Right atrium auricular region (tissue), 2 donors: ENCODE results near the gene WNK2. TPM values are rescaled to one million over a fixed set of nuclear protein-coding genes. Genes with fewer than 3 reads are reported as not detected.

ENCODE experiments used
- DNase-seq: peaks from one replicate; pipeline ENCODE4 v3.0.0-alpha.2; 2019; ENCODE audit warnings: low spot score
- H3K27ac ChIP-seq, 2 donors: fragments of 200-600 bp; sonication (generic); 1 replicate in 1 of 2; 2 replicates in 1 of 2; pipeline ENCODE4 v1.5.1; 2016 to 2019
- H3K27me3 ChIP-seq, 2 donors: fragments of 200-600 bp; sonication (generic); one replicate each; pipeline versions ENCODE4 v1.5.1 to v1.6.0; 2017 to 2019
- H3K36me3 ChIP-seq: fragments of 200-600 bp; sonication (generic); one replicate; pipeline ENCODE4 v1.5.1; 2016
- H3K4me1 ChIP-seq, 2 donors: fragments of 200-600 bp; sonication (generic); one replicate each; pipeline versions ENCODE4 v1.5.1 to v1.6.0; 2017 to 2019
- H3K4me3 ChIP-seq, 2 donors: fragments of 200-600 bp; sonication (generic); 1 replicate in 1 of 2; 2 replicates in 1 of 2; pipeline ENCODE4 v1.5.1; 2017 to 2019; ENCODE audit warnings: mild to moderate bottlenecking in 1 of 2, moderate library complexity in 1 of 2
- H3K9me3 ChIP-seq, 2 donors: fragments of 200-600 bp; sonication (generic); one replicate each; pipeline ENCODE4 v1.5.1; 2019
- total RNA-seq, 2 donors: library from RNA; depleted of rRNA; stranded (reverse); fragments of >200 nt; gene quantifications; one replicate each; pipeline ENCODE4 v1.1.0, GENCODE V29; 2016
- TF ChIP-seq, protein P1 (sequence below), 2 donors: fragments of 200-600 bp; sonication (generic); IDR thresholded peaks; one replicate each; pipeline ENCODE4 v1.5.1; 2019; ENCODE audit warnings: antibody characterized with exemption in 2 of 2

WNK2 gene
- total RNA-seq, 2 donors from 2014 or later = 61.4 to 132 TPM

DNA sequence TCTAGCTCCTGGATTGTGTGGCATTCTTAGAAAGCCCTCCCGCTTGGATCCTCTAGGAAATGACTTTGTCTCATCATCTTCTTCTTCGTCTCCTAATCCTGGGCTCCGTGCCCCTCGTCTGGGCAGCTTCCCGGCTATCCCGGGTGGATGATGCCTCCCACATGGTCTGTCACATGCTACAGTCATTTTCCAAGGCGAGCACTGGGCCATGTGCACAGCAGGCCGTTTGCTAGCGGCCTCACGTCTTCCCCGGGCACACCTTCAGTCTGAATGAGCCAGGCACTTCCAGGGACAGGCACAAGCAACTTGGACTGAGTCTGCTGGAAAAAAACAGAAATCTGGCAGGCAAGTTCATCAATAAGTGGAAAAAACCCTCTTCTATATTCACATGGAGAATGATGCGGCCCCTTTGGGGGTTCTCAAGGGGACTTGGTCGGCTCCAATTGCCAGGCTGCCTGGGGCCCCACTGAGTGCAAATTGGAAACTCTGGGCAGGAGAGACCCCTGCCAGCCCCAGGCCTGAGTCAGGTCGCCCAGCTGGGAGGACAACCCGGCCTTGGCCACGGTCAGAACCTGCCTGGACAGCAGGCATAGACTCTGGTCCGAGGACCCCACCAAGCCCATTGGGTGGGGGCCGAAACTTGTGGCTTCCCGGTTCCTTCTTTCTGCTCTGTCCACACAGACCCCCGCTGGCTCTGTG is 11.1 kb upstream of the WNK2 start:
- TF ChIP-seq, protein P1, sequence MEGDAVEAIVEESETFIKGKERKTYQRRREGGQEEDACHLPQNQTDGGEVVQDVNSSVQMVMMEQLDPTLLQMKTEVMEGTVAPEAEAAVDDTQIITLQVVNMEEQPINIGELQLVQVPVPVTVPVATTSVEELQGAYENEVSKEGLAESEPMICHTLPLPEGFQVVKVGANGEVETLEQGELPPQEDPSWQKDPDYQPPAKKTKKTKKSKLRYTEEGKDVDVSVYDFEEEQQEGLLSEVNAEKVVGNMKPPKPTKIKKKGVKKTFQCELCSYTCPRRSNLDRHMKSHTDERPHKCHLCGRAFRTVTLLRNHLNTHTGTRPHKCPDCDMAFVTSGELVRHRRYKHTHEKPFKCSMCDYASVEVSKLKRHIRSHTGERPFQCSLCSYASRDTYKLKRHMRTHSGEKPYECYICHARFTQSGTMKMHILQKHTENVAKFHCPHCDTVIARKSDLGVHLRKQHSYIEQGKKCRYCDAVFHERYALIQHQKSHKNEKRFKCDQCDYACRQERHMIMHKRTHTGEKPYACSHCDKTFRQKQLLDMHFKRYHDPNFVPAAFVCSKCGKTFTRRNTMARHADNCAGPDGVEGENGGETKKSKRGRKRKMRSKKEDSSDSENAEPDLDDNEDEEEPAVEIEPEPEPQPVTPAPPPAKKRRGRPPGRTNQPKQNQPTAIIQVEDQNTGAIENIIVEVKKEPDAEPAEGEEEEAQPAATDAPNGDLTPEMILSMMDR (IDR thresholded peaks at IDR 0.05) = no peak
- no peak overlapping the region for H3K4me3 ChIP-seq
- no peak for DNase-seq
- H3K27me3 ChIP-seq = no peaks in the 10 kb centered on the region
- no peaks in the 10 kb centered on the region for H3K4me1 ChIP-seq
- H3K27ac ChIP-seq = no peak overlapping the region
- H3K9me3 ChIP-seq = no peaks in the 10 kb centered on the region
- no peaks in the 10 kb centered on the region for H3K36me3 ChIP-seq

DNA sequence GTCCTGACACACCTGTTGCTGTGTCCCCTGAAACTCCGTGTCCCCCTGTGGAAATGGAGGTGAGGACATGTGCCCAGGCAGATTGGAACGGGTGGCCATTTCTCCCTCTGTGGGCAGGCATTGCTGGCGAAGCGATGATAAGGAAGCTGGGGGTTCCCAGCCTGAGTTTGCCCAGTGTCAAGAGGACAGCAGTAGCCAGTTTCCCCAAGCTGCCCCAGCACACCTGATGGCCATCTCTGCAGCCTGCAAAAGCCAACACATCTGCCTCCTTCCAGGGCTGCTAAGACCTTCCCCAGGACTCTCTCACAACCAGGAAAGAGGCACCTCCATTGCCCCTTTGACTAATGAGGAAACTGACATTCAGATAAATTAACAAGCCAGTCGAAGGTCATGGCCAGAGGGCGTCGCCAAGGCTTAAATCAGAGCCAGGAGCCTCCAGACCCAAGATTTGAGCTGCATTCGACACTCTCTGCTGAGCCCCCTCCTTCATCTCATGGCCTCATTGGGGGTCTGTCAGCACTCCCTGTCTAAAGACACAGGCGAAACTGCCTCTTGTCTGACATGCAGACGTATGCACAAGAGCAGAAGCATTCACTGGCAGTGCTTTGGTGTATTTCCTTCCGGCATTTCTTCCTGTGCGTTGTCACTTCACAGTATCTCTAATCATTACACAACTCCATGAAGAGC is 10.4 kb upstream of the WNK2 start:
- TF ChIP-seq, protein P1 (IDR thresholded peaks at IDR 0.05) = no peak
- DNase-seq = no peak
- Histone ChIP-seq H3K27me3 (no peaks in the 10 kb centered on the region), H3K9me3 (no peaks in the 10 kb centered on the region), H3K4me3 (no peak overlapping the region), H3K27ac (no peak overlapping the region), H3K36me3 (no peaks in the 10 kb centered on the region), H3K4me1 (no peaks in the 10 kb centered on the region)

DNA sequence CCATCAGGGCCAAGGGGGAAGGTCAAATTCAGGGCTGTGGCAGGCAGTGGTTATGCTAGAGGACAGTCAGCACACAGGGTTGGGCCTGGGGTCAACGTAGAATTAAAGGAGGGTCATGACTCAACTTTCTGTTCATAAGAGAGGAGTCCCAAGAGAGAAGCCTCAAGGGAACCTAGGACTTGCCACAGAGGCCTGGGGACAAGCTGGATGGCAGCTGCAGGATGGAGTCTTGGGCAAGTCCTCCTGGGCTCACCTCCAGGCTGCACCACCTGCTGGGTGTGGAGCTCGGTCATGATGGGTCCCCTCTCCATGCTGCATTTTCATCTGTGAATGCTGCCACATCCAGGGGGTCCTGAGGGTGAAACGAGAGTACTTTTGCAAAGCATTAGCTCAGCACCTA is 9.0 kb upstream of the WNK2 start:
- TF ChIP-seq, protein P1 (IDR thresholded peaks at IDR 0.05) = no peak
- Histone ChIP-seq H3K4me3 (no peak overlapping the region), H3K36me3 (no peaks in the 10 kb centered on the region), H3K27me3 (no peaks in the 10 kb centered on the region), H3K9me3 (no peaks in the 10 kb centered on the region), H3K27ac (no peak overlapping the region), H3K4me1 (no peaks in the 10 kb centered on the region)
- no peak for DNase-seq

DNA sequence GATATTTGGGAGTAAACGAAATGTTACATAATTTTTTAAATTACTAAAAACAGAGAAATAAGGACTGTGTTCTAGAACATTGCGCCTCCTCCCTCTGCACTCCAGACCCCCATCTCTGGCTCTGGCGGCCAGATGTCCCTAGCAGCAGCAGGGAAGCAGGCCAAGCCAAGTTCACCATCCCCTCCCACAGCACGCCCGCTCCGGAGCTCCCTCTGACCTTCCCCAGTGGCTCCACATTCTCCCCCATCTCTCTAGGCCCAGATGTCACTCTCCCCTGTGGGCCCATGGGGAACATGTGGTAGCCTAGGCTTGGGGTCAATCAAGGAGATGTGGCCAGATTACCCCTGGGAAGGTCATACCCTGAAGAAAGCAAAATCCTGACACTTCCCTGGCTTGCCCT is 6.3 kb upstream of the WNK2 start:
- Histone ChIP-seq H3K9me3 (no peaks in the 10 kb centered on the region), H3K4me3 (no peak overlapping the region), H3K27me3 (no peaks in the 10 kb centered on the region), H3K4me1 (peaks cover 0 to 9% of the 10 kb centered on the region in 2 donors), H3K27ac (no peak overlapping the region), H3K36me3 (no peaks in the 10 kb centered on the region)
- TF ChIP-seq, protein P1 (IDR thresholded peaks at IDR 0.05) = no peak
- DNase-seq = no peak

DNA sequence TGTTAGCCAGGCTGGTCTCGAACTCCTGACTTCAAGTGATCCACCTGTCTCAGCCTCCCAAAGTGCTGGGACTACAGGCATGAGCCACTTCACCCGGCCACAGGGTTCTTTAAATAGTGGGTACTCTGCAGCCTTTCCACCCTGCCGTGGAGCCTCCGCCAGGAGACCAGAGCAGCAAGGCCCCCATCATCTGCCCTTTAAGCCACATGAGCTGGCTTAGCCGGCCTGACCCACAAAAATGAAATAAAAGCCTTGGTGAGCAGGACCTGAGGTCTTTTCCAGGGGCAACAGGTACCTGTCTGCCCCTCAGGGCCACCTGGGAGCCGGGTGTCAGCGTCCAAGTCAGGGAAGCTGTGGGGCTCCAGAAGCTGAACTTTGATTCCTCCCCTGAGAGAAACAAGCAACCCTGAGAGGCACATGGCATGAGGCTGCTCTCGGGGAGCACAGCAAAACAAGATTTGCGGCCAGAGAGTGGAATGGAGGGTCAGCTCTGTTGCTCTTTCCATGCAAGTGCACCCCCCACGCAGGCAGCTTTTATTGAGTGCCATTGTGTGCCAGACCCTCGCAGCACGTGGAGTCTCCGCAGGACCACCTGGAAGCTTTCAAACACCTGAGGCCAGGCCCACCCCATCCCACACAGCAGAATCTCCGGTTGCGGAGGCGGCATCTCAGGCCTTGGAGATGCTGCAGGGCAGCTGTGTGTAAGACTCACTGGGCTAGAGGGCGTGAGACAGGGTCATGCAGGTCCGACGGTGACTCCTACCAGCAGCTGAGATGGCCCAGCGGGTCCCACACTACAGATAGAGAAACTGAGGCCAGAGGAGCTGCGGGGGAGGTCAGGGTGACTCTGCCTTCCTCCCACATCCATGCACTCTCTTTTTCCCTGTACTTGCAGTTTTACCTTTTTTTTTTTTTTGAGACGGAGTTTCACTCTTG is 4.8 kb upstream of the WNK2 start:
- TF ChIP-seq, protein P1 (IDR thresholded peaks at IDR 0.05) = no peak
- Histone ChIP-seq H3K36me3 (no peaks in the 10 kb centered on the region), H3K27ac (no peak overlapping the region), H3K27me3 (no peaks in the 10 kb centered on the region), H3K4me3 (no peak overlapping the region), H3K4me1 (peaks cover 0 to 21% of the 10 kb centered on the region in 2 donors), H3K9me3 (no peaks in the 10 kb centered on the region)
- no peak for DNase-seq
